NCI-H446 (cell line): ENCODE data around the gene PTEN.
A peak's percentile ranks its signal among the peaks of the same experiment; 100 is the strongest.
"Not testable (repeated sequence)": the region's sequence is repeated elsewhere in the genome, so short reads cannot be mapped to it uniquely, and the experiment has no call there.

ENCODE experiments used
- DNase-seq, 2 experiments: peaks; one replicate each; lab custom pipeline; 2025; lab: John Stamatoyannopoulos, UW

PTEN gene

GRCh38 chr10:87863053-87863943 is at the start of gene PTEN, which contains the start of gene KLLN:
PTEN (plus strand) TSS chr10:87863625; CDS start chr10:87864470, 845 bp downstream.
KLLN (minus strand) TSS chr10:87863533; CDS start chr10:87862487, 1,046 bp downstream.
- DNase-seq: peak; percentile 61 to 90

GRCh38 chr10:87816163-87816897 is 47.1 kb upstream of the PTEN start:
- DNase-seq: no peak

GRCh38 chr10:87816898-87817608 is 46.4 kb upstream of the PTEN start:
- no peak for DNase-seq

- DNase-seq: peak; percentile 45 to 74
Observed at GRCh38 chr10:87817609-87818504, 45.6 kb upstream of the PTEN start, which contains the start of gene ATAD1. ATAD1 (minus strand) TSS chr10:87818226; CDS start chr10:87814599, 3,627 bp downstream.

- no peak for DNase-seq
Observed at GRCh38 chr10:87818505-87819288, 44.7 kb upstream of the PTEN start.

- DNase-seq: no peak
Observed at GRCh38 chr10:87819289-87819585, 44.2 kb upstream of the PTEN start.

- DNase-seq: no peak
Observed at GRCh38 chr10:87826653-87827052, 36.8 kb upstream of the PTEN start.

- DNase-seq: no peak
Observed at GRCh38 chr10:87827681-87828080, 35.7 kb upstream of the PTEN start.

GRCh38 chr10:87829051-87829450 is 34.4 kb upstream of the PTEN start:
- DNase-seq: not testable (repeated sequence)

- DNase-seq: no peak
Observed at GRCh38 chr10:87829986-87830729, 33.3 kb upstream of the PTEN start.

- DNase-seq: no peak
Observed at GRCh38 chr10:87836098-87836497, 27.3 kb upstream of the PTEN start.

GRCh38 chr10:87837445-87837844 is 26.0 kb upstream of the PTEN start:
- no peak for DNase-seq

GRCh38 chr10:87838650-87839049 is 24.8 kb upstream of the PTEN start:
- DNase-seq: no peak

GRCh38 chr10:87841186-87841585 is 22.2 kb upstream of the PTEN start:
- no peak for DNase-seq

GRCh38 chr10:87842220-87842641 is 21.2 kb upstream of the PTEN start:
- DNase-seq: no peak

- DNase-seq: no peak
Observed at GRCh38 chr10:87842776-87843497, 20.5 kb upstream of the PTEN start.

GRCh38 chr10:87843714-87844113 is 19.7 kb upstream of the PTEN start:
- DNase-seq: no peak

GRCh38 chr10:87844837-87845623 is 18.4 kb upstream of the PTEN start:
- no peak for DNase-seq
